Measurements from ENCODE around the gene MRGPRE.

Gene MRGPRE

DNA sequence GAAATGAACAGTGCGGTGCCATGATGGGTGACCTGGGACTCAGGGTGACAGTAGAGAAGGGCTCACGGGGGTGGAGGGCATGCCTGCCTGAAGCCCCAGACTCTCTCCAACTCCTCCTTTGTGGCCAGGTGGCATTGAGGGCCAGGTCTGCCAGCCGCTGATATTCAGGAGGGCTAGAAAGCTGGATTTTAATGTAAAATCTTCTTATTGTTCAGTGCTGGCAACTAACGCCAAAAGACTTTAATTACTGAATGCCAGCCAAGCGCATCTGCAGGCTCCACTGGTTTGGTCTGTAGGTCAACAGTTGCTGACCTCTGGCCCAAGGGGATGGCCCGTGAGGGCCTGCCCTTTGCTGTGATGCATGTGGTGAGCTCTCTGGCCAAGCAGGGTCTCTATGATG is 23.9 kb downstream of the MRGPRE start:
- Histone ChIP-seq H3K4me2 (ENCODE audit: insufficient read depth, low read length) (no peak overlapping the region), H3K36me3 (ENCODE audit: insufficient read depth, low read length) (no peaks in the 10 kb centered on the region), H3K9ac (ENCODE audit: low read depth, low read length) (no peak overlapping the region), H3K27ac (ENCODE audit: low read length) (no peak overlapping the region), H3K4me3 (ENCODE audit: low read depth in 1 of 2, low read length in 2 of 2) (no peak overlapping the region), H3K79me2 (ENCODE audit: insufficient read depth, low read length) (no peaks in the 10 kb centered on the region), H3K27me3 (ENCODE audit: insufficient read depth, low read length, poor library complexity) (no peaks in the 10 kb centered on the region), H3K4me1 (ENCODE audit: insufficient read depth, low read length) (peaks cover 9% of the 10 kb centered on the region), H2AFZ (ENCODE audit: low read depth, low read length) (no peak overlapping the region), H4K20me1 (ENCODE audit: insufficient read depth, low read length) (no peaks in the 10 kb centered on the region), H3K9me3 (ENCODE audit: insufficient read depth, low read length, severe bottlenecking) (peaks cover 10% of the 10 kb centered on the region)
- no peak for TF ChIP-seq EZH2 (IDR thresholded peaks at IDR 0.05; ENCODE audit: borderline replicate concordance, low read depth, low read length, severe bottlenecking)
- TF ChIP-seq, protein P1, sequence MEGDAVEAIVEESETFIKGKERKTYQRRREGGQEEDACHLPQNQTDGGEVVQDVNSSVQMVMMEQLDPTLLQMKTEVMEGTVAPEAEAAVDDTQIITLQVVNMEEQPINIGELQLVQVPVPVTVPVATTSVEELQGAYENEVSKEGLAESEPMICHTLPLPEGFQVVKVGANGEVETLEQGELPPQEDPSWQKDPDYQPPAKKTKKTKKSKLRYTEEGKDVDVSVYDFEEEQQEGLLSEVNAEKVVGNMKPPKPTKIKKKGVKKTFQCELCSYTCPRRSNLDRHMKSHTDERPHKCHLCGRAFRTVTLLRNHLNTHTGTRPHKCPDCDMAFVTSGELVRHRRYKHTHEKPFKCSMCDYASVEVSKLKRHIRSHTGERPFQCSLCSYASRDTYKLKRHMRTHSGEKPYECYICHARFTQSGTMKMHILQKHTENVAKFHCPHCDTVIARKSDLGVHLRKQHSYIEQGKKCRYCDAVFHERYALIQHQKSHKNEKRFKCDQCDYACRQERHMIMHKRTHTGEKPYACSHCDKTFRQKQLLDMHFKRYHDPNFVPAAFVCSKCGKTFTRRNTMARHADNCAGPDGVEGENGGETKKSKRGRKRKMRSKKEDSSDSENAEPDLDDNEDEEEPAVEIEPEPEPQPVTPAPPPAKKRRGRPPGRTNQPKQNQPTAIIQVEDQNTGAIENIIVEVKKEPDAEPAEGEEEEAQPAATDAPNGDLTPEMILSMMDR (IDR thresholded peaks at IDR 0.05; ENCODE audit: borderline replicate concordance, extremely low read depth, low read length, poor library complexity, severe bottlenecking) = no peak
- DNase-seq = no peak
- ATAC-seq (ENCODE audit: insufficient read depth, low read depth) = no peak

DNA sequence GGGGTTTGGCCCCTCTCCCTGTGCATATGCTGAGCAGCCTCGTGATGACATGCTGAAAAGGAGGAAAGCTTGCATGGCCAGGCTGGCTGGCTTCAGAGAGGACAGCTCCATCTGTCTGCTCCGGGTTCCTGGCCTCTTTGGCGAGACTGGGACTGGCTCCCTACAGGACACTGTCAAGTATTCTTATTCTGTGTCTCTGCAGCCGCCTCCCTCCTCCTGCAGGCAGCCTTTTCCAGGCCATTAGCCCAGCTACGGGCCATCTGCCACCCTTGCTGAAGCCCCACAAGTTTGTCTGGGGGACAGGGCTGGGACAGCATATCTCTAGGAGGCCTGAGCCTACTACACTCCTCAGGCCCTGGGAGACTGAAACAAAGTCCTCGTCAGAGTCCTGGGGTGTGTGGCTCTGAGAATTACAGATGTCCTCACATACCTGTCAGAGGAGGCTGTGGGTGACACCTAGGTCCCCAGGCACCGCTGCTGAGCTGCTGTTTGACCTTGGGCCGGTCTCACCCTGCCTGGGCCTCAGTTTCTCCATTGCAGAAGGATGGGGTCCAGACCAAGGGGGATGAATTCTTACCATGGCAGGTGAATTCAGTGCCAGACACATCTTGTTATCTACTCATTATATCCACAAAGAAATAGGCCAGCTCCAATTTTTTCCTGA is 24.6 kb downstream of the MRGPRE start:
- no peaks in the 10 kb centered on the region for H3K79me2 ChIP-seq (ENCODE audit: insufficient read depth, low read length)
- H3K4me1 ChIP-seq (ENCODE audit: insufficient read depth, low read length) = peaks cover 15% of the 10 kb centered on the region
- no peak overlapping the region for H3K9ac ChIP-seq (ENCODE audit: low read depth, low read length)
- DNase-seq (no peak), ATAC-seq (ENCODE audit: insufficient read depth, low read depth) (no peak)
- H4K20me1 ChIP-seq (ENCODE audit: insufficient read depth, low read length) = no peaks in the 10 kb centered on the region
- TF ChIP-seq, protein P1 (IDR thresholded peaks at IDR 0.05; ENCODE audit: borderline replicate concordance, extremely low read depth, low read length, poor library complexity, severe bottlenecking) = no peak
- no peak for TF ChIP-seq EZH2 (IDR thresholded peaks at IDR 0.05; ENCODE audit: borderline replicate concordance, low read depth, low read length, severe bottlenecking)
- no peak overlapping the region for H3K4me2 ChIP-seq (ENCODE audit: insufficient read depth, low read length)
- peaks cover 10% of the 10 kb centered on the region for H3K9me3 ChIP-seq (ENCODE audit: insufficient read depth, low read length, severe bottlenecking)
- no peaks in the 10 kb centered on the region for H3K36me3 ChIP-seq (ENCODE audit: insufficient read depth, low read length)
- no peak overlapping the region for H3K4me3 ChIP-seq (ENCODE audit: low read depth in 1 of 2, low read length in 2 of 2)
- H3K27ac ChIP-seq (ENCODE audit: low read length) = no peak overlapping the region
- H2AFZ ChIP-seq (ENCODE audit: low read depth, low read length) = no peak overlapping the region
- H3K27me3 ChIP-seq (ENCODE audit: insufficient read depth, low read length, poor library complexity) = no peaks in the 10 kb centered on the region

DNA sequence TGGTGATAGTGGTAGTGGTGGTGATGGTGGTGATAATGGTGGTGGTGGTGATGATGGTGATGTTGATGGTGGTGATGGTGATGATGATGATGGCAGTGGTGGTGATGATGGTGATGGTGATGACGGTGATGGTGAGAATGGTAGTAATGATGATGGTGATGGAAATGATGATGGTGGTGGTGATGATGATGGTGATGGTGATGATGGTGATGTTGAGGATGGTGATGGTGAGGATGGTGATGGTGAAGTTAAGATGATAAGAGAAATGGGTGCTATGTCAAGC is 25.4 kb downstream of the MRGPRE start:
- H3K79me2 ChIP-seq (ENCODE audit: insufficient read depth, low read length) = no peaks in the 10 kb centered on the region
- peaks cover 10% of the 10 kb centered on the region for H3K9me3 ChIP-seq (ENCODE audit: insufficient read depth, low read length, severe bottlenecking)
- no peak overlapping the region for H3K4me3 ChIP-seq (ENCODE audit: low read depth in 1 of 2, low read length in 2 of 2)
- H3K27me3 ChIP-seq (ENCODE audit: insufficient read depth, low read length, poor library complexity) = no peaks in the 10 kb centered on the region
- no peaks in the 10 kb centered on the region for H4K20me1 ChIP-seq (ENCODE audit: insufficient read depth, low read length)
- H3K9ac ChIP-seq (ENCODE audit: low read depth, low read length) = no peak overlapping the region
- H2AFZ ChIP-seq (ENCODE audit: low read depth, low read length) = no peak overlapping the region
- peaks cover 23% of the 10 kb centered on the region for H3K4me1 ChIP-seq (ENCODE audit: insufficient read depth, low read length)
- TF ChIP-seq, protein P1 (IDR thresholded peaks at IDR 0.05; ENCODE audit: borderline replicate concordance, extremely low read depth, low read length, poor library complexity, severe bottlenecking) = no peak
- TF ChIP-seq EZH2 (IDR thresholded peaks at IDR 0.05; ENCODE audit: borderline replicate concordance, low read depth, low read length, severe bottlenecking) = no peak
- no peaks in the 10 kb centered on the region for H3K36me3 ChIP-seq (ENCODE audit: insufficient read depth, low read length)
- no peak overlapping the region for H3K4me2 ChIP-seq (ENCODE audit: insufficient read depth, low read length)
- no peak for DNase-seq
- H3K27ac ChIP-seq (ENCODE audit: low read length) = no peak overlapping the region
- ATAC-seq (ENCODE audit: insufficient read depth, low read depth) = no peak
